GM12872 (cell line): ENCODE data around the gene EP400.

ENCODE experiments used
- TF ChIP-seq, protein P1 (sequence below): IDR thresholded peaks from 3 replicates; pipeline ENCODE4 v1.5.1; 2011; ENCODE audit warnings: low read depth, mild to moderate bottlenecking, low read length, moderate library complexity; ENCODE audit not compliant: insufficient read depth

The EP400 gene

DNA sequence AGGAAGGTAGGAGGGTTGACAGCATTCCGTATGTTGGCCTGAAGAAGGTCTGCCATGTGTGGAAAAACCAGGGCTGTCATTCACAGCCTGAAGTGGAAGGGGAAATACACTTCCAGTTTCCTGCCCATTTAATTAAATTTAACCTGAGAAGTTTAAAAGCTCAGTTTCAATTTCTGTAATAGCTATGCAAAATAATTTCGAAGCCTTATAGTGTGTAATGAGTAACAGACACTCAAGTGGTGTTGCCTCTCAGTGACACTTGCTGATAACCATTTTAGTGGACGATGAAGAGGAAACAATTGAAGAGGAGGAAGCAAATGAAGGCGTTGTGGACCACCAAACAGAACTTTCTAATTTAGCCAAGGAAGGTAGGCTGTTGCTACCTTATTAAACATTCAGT is 44.8 kb downstream of the EP400 start:
- TF ChIP-seq, protein P1, sequence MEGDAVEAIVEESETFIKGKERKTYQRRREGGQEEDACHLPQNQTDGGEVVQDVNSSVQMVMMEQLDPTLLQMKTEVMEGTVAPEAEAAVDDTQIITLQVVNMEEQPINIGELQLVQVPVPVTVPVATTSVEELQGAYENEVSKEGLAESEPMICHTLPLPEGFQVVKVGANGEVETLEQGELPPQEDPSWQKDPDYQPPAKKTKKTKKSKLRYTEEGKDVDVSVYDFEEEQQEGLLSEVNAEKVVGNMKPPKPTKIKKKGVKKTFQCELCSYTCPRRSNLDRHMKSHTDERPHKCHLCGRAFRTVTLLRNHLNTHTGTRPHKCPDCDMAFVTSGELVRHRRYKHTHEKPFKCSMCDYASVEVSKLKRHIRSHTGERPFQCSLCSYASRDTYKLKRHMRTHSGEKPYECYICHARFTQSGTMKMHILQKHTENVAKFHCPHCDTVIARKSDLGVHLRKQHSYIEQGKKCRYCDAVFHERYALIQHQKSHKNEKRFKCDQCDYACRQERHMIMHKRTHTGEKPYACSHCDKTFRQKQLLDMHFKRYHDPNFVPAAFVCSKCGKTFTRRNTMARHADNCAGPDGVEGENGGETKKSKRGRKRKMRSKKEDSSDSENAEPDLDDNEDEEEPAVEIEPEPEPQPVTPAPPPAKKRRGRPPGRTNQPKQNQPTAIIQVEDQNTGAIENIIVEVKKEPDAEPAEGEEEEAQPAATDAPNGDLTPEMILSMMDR, result no peak

DNA sequence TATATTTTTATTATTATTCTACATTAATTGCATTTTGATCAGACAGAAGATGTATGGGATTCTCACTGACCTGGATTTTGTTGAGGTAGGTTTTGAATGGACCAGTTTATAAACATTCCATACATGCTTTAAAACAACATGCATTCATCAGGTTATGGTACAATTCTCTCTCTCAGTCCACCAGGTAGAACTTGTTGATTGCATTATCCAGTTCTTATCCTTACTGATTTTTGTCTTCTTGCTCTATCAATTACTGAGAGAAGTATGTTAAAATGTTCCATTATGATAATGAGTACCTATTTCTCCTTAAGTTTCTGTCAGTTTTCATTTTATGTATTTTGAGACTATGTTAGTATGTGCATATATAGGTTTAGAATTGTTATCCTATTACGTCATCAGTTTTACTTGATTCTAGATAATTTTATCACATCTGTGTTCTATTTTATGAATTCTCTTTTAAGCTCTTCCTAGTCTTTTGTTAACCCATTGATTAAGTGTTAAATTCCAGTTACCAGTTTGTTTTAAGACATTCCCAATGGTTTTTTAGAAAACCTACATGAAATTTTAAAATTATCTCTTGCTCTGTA is 50.6 kb downstream of the EP400 start:
- TF ChIP-seq, protein P1, result no peak

DNA sequence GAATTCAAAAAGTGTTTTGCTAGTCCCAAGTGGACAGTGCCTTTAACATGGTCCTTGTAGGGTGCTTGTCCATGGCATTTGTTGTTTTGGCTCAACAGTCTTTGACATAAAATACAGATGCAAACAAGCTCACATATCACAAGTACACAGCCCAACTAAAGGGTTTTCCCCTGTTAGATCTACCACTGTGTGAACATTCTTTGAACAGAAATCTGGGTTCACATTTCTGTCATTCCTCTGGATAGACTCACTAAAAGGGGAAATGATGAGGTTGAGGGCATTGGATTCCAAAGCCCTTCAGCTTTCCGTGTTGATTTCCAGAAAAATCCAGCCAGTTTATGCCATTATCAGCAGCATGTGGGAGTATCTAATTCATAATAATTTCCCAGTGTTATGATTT is 54.1 kb downstream of the EP400 start:
- TF ChIP-seq, protein P1, result no peak

DNA sequence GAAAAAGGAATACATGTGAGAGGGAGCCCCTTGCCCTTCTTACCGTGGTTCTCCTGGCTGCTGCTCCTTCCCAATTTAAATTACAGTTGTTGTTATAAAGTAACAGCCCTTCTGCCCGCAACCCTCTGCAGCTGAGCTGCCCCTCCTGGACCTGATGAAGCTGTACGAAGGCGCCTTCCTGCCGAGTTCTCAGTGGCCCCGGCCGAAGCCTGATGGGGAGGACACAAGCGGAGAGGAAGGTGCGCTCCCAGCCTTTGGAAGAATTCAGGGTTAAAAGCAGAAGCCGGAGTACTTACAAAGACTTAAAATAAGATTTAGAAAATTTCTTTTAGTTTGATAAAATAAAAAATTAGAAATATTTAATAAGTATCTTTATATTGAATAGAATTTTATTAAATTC is 55.2 kb downstream of the EP400 start:
- TF ChIP-seq, protein P1, result no peak

DNA sequence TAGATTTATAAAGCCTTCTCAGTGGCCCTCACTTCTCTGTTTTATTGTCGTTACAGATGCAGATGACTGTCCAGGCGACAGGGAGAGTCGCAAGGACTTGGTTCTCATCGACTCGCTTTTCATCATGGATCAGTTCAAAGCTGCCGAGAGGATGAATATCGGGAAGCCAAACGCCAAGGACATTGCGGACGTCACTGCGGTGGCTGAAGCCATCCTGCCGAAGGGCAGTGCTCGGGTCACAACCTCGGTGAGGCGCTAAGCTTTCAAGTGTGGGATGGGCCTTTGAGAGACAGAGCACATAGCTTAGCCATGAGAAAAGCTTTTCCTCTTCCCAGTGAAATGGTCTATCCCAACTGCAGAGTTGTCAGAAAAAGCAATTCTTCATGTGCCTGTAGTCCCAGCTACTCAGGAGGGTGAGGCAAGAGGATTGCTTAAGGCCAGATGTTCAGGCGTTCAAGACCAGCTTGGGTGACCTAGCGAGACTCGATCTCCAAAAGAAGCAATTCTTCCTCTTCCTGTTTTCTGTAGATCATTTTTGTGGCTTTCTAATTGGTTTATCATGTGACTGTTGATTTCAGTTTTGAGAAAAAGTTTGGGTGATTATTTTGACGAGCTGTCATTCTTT is 56.4 kb downstream of the EP400 start:
- TF ChIP-seq, protein P1, result no peak

DNA sequence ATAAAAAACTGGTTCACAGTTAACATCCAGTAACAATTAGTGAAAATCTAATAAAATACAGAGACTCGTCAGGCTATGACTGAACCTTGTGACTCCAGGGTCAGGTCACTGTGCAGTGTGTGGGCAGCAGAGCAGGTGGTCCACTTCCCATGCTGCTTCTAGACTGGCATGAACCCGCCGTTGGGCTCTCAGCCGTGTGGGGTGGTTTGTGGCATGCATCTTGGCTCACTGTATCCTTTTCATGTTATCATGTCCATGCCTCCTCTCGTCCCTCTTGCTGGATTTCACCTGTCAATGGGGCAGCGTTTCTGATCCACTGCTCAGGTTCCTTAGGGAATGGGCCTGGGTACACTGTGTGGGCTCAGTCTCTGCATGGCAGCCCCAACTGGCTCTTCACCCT is 57.3 kb downstream of the EP400 start:
- TF ChIP-seq, protein P1, result no peak

DNA sequence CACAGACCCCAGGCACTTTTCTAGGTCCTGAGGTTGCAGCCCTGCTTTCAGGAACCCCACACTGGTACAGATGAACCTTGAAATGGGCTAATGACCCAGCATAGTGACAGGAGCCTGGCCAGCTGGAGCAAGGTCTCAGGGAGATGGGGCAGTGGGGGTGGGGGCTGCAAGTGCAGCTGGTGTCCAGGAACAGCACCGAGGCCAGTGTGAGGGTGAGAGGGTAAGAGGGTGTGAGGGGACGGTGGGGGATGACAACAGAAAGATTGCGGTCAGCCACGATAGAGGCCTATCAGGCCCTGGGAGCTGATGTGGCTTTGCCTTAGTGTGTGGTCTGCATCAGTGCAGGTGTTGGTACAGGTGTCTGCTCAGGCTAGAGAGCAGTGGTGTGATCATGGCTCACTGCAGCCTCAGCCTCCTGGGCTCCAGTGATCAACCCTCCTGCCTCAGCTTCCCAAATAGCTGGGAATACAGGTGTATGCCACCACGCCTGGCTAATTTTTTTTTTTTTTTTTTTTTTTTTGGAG is 59.7 kb downstream of the EP400 start:
- TF ChIP-seq, protein P1, result no peak
